Activated CD4-positive, CD25-positive, alpha-beta regulatory T cell treated with anti-CD3 and anti-CD28 coated beads, Interleukin-2, amount 50 U/mL, for 24 hours (primary cell): Measurements from ENCODE around the gene PSRC1.
A peak's percentile ranks its signal among the peaks of the same experiment; 100 is the strongest.

Experiments used
- ATAC-seq, 2 donors: fragments of 150-1000 bp; cut with Tn5 transposase; one replicate each; pipeline ENCODE4 v1.10.0; 2021; ENCODE audit warnings: mild to moderate bottlenecking in 1 of 2, moderate library complexity in 1 of 2

Gene PSRC1

DNA sequence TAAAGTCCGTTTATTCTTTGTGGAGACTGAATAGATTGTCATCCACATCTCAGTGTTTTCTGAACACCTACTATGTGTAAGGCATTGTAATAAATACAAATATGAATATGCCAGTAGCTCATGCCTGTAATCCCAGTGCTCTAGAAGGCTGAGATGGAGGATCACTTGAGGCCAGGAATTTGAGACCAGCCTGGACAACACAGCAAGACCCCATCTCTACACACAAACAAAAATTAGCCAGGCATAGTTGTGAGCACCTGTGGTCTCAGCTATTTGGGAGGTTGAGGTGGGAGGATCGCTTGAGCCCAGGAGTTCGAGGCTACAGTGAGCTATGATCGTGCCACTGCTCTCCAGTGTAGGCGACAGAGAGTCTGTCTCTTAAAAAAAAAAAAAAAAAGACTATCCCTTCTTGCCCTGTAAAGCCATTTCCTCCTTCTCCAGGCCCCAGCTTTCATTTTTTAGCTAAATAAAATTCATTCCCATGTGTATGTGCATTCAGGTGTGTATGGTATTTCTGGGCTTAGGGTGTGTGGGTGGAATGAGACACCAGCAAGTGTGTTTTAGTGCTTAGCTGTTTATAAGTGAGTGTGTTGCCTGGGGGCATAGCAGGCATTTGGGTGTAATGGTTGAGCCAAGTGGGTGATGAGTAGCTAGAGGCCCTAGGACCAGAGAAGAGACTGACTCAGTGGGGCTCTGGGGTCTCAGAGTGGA lies 25.8 kb downstream of the PSRC1 start:
- no peak for ATAC-seq

DNA sequence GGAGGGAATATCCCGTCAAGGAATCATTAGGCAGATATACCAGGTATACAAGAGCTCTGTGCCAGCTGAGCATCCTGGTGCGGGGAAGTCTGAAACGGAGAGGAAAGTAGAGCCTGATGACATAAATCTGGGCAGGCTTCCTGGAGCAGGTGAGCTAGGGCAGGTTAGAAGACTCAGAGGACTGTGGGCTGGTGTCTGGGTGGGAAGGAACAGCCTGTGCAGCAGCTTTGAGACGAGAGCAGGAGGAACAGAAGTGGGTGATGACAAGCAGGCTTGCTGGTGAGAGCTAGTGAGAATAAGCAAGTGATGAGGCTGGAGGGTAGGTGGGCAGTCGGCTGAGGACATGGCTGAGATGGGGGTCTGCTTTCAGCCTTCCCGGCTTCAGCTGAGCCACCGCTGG lies 26.9 kb downstream of the PSRC1 start:
- no peak for ATAC-seq

DNA sequence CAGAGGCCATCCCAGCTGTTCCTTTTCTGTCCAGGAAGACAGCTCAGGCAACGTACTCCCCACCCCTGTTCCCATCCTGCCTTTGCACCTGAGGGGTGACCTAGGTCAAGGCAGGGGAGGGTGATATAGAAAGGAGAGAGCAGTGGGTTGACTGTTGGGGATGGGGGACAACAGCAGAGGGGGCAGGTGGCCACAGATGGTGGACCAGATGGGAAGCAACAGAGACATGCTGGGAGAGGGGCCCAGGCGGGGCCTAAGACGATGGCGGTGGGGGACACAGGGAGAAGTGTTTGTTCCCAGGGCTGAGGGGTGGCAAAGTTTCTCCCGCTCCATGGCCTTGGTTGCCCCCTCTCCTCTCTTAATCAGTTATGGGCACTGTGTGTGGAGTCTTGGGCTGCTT lies 27.3 kb downstream of the PSRC1 start:
- no peak for ATAC-seq

DNA sequence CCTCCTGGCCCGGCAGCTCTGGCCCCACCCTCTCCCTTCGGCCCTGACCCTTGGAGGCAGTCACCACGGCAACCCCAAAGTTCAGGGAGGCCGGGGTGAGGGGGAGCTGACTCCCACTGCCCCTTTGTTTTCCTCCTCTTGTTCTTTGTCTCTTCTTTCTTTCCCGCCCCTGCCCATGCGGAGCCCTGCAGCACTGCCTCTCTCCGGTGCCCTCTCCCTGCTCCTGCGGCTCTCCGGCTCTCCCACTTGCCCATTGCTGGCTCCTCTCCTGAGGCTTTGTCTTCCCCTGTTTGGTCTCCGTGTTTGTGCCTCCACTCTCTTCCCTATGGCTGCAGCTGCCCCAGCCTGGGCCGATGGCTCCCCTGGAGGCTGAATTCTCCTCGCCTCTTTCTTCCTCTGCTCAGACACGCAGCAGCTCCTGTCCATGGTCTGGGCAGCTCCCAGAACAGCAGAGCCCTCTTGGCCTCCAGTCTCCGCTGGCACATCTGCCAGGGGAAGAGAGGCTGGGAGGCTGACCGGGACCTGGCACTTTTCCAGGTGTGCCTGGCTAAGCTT lies 27.8 kb downstream of the PSRC1 start:
- no peak for ATAC-seq

DNA sequence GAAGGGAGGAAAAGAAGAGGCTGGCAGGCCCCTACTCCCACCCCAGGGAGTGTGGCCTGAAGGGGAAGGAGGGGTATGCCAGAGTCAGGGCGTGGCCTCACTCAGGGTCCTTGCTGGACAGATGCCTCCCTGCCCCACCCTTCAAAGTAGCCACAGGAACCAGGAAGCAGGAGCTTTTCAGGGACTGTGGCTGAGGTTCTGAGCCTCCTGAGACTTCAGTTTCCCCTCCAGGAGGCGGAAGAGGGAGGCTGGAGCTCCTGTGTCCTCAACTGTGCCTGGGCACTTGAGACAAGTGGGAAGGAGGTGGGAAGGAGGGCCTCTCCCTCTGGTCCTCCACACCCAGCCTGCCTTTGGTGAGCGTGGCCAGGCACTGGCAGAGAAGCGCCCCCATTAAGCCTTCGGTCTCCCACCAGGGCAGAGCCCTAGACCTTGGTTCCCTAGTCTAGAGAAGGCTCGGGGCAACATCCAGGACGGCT lies 28.3 kb downstream of the PSRC1 start:
- ATAC-seq, result no peak

DNA sequence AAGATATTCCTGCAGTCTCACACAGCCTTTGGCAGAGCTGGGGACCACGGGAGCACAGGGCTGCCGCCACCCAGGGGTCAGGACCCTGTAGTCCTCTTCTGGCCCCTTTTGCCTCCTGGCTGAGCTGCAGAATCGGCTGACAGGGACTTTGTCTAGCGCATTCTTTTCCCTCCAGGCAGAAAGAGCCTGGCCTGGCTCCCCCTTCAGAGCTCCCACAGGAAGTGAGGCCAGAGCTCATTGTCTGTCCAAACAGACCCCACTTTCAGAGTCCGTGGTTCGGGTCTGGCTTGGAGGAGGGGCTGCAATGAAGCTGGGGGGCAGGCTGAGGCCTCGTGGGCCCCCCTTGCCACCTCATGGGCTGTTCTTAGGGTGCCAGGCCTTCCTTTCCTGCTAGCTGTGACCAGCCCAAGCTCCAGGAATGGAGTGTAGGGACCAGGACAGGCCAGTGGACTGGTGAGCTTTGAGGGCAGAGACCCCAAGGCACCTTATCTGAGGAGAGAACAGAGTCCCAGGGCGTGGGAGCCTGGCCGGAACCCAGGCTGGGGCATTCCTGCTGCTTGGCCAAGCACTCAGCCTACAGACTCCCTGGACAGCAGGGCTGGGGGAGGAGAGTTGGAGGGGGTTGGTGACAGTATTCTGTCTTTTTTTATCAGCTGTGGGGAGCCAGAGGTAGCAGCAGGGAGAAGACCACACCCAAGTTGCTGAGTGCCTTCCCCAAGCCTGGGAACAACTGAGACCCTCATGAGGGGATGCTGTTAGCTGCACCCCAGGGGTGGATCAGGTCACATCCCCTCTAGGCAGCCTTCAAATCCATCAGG lies 28.9 kb downstream of the PSRC1 start:
- no peak for ATAC-seq

DNA sequence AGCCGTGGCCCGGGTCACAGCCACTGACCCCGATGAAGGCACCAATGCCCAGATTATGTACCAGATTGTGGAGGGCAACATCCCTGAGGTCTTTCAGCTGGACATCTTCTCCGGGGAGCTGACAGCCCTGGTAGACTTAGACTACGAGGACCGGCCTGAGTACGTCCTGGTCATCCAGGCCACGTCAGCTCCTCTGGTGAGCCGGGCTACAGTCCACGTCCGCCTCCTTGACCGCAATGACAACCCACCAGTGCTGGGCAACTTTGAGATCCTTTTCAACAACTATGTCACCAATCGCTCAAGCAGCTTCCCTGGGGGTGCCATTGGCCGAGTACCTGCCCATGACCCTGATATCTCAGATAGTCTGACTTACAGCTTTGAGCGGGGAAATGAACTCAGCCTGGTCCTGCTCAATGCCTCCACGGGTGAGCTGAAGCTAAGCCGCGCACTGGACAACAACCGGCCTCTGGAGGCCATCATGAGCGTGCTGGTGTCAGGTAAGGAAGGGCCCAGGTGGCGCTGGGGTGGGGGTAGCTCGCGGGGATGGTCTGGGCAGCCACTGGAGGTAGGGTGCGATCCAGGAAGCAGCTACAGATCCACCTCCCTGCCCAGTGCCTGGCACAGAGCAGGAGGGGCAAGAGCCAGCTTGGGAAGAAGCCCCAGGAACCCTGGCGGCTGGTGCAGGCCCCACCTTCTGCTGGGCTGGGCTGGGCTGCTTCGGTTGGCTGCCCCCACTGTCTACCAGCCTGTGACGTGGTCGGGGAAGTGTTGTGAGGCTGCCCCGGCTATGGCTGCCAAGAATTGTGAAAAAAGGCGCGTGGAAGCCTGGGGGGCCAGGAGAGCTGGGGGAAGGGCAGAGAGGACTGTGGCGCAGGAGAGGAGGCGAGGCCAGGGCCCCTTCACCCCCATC lies 29.8 kb downstream of the PSRC1 start:
- ATAC-seq, result no peak

DNA sequence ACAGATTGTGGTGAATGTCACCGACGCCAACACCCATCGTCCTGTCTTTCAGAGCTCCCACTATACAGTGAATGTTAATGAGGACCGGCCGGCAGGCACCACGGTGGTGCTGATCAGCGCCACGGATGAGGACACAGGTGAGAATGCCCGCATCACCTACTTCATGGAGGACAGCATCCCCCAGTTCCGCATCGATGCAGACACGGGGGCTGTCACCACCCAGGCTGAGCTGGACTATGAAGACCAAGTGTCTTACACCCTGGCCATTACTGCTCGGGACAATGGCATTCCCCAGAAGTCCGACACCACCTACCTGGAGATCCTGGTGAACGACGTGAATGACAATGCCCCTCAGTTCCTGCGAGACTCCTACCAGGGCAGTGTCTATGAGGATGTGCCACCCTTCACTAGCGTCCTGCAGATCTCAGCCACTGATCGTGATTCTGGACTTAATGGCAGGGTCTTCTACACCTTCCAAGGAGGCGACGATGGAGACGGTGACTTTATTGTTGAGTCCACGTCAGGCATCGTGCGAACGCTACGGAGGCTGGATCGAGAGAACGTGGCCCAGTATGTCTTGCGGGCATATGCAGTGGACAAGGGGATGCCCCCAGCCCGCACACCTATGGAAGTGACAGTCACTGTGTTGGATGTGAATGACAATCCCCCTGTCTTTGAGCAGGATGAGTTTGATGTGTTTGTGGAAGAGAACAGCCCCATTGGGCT lies 30.6 kb downstream of the PSRC1 start:
- ATAC-seq, result no peak

DNA sequence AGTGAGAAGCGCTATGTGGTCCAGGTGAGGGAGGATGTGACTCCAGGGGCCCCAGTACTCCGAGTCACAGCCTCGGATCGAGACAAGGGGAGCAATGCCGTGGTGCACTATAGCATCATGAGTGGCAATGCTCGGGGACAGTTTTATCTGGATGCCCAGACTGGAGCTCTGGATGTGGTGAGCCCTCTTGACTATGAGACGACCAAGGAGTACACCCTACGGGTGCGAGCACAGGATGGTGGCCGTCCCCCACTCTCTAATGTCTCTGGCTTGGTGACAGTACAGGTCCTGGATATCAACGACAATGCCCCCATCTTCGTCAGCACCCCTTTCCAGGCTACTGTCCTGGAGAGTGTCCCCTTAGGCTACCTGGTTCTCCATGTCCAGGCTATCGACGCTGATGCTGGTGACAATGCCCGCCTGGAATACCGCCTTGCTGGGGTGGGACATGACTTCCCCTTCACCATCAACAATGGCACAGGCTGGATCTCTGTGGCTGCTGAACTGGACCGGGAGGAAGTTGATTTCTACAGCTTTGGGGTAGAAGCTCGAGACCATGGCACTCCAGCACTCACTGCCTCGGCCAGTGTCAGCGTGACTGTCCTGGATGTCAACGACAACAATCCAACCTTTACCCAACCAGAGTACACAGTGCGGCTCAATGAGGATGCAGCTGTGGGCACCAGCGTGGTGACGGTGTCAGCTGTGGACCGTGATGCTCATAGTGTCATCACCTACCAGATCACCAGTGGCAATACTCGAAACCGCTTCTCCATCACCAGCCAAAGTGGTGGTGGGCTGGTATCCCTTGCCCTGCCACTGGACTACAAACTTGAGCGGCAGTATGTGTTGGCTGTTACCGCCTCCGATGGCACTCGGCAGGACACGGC lies 31.4 kb downstream of the PSRC1 start:
- no peak for ATAC-seq

DNA sequence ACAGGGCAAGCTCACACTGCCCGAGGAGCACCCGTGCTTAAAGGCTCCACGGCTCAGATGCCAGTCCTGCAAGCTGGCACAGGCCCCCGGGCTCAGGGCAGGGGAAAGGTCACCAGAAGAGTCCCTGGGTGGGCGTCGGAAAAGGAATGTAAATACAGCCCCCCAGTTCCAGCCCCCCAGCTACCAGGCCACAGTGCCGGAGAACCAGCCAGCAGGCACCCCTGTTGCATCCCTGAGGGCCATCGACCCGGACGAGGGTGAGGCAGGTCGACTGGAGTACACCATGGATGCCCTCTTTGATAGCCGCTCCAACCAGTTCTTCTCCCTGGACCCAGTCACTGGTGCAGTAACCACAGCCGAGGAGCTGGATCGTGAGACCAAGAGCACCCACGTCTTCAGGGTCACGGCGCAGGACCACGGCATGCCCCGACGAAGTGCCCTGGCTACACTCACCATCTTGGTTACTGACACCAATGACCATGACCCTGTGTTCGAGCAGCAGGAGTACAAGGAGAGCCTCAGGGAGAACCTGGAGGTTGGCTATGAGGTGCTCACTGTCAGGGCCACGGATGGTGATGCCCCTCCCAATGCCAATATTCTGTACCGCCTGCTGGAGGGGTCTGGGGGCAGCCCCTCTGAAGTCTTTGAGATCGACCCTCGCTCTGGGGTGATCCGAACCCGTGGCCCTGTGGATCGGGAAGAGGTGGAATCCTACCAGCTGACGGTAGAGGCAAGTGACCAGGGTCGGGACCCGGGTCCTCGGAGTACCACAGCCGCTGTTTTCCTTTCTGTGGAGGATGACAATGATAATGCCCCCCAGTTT lies 32.3 kb downstream of the PSRC1 start:
- ATAC-seq, result no peak

DNA sequence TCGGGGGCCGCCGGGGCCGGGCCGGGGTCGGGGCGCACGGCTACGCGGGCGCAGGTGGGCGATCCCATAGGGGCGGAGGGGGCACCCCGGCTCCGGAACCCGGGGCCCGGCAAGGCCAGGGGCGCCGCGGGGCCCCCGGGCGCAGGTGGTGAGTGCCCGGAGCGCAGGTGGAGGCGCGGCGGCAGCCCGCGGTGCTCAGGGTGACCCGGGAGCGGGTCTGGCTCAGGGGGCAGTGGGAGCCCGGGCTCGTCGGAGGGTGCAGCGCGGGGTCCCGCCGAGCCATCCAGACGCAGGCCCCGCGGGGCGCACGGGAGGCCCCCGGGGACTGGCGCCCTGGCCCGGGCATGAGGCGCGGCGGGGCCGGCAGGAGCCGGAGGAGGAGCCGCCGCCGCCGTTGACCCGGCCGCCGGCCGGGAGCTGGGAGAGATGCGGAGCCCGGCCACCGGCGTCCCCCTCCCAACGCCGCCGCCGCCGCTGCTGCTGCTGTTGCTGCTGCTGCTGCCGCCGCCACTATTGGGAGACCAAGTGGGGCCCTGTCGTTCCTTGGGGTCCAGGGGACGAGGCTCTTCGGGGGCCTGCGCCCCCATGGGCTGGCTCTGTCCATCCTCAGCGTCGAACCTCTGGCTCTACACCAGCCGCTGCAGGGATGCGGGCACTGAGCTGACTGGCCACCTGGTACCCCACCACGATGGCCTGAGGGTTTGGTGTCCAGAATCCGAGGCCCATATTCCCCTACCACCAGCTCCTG lies 33.1 kb downstream of the PSRC1 start:
- ATAC-seq, result peak; percentile 33 to 41

DNA sequence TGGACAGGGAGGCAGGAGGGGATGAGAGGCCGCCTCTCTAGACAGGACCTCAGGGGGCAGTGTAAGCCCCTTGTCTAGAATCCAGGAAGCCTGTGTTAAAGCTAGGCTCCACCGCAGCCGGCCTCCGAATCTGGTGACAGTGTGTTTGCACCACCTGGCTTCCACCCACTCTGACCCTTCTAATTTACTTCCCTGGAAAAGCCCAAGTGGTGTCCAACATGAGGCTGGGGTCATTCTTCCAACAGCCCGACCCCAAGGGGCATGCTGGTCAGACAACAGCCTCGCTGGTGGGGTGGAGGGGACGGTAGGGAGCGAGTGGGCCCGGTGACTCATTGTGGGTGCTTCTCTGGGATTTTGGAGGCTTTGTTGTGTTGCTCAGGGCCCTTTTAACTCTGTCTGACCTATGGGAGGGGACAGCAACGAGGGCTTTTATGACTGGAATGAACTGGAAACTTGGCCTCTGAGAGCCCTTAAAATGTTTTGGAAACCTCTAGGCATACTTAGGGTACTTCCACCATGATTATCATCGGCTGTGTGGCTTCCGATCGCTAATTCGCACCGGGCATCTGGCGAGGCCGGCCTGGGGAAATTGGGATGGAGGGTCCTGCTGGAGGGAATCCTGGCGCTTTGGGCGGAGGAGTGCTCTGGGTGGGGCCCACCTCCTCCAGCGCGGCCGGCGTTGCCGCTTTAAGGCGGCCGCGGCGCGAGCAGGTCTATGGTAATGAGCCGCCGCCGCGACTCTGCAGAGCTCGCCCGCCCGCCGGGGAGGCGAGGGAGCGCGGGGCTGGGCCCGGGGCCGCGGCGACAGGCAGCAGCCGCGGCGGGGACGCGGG lies 33.9 kb downstream of the PSRC1 start, which contains the start of gene CELSR2:
CELSR2 (plus strand) TSS at position 743 of the 833 bp plus-strand sequence. CDS start 541 bp downstream, outside the sequence.
- peak; percentile 87 to 91 for ATAC-seq

DNA sequence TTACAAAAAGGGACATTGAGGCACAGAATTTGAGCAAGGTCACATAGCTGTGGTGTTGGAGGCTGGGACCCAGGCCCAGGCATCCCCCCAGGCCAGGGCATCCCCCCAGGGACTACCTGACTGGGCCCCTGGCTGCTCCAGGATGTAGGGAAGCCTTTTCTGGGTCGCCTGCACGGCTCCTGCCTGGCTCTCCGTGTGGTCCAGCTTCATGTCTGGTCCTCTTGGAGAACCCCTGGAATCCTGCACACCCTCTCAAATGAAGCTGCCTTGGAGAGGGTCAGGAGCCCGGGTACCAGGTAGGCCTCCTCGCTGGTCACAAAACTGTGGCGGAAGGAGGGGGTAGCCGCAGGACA lies 34.5 kb downstream of the PSRC1 start:
- no peak for ATAC-seq

DNA sequence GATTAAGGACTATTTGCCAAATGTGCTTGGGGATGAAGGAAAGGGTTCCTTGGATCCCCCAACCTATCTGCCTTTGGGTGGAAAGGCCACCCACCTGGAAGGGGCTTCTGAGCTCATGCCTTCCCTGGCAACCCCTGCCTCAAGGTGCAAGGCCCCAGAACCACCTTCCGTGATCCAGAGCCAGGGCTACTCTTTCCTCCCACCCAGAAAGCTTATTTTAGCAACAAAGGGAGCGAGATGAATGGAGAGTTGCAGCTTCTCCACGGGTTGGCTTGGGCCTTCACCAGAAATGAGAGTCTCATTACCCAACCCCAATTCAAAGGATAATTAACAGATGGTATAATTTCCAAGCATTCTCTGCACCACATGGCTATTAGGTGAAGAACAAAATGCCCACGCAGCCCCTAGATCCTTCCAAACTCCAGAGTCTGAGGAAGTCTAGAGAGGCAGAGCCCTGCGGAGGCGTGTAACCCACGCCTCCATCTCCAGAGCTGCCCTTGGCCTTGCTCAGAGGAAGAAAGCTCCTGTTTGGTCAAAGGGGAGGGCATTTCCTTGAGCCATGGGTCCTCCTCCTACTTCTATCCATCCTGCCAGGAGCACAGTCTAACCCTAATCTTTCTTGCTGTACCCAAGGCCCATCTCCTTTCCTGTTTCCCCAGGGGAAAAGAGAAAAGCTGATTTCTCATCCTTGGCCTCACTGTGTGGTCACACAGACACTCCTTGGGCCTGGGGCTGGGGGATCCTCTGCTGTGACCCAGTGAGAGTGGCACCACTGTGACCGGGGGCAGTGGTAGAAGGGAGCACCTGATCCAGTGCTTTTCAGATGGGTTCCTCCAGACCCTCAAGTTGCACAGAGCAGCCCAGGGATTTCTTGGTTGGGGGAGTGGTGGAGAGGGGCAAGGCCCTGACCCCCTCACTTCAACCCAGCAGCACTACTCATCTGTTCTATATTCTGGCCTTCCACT lies 35.3 kb downstream of the PSRC1 start:
- ATAC-seq, result no peak

DNA sequence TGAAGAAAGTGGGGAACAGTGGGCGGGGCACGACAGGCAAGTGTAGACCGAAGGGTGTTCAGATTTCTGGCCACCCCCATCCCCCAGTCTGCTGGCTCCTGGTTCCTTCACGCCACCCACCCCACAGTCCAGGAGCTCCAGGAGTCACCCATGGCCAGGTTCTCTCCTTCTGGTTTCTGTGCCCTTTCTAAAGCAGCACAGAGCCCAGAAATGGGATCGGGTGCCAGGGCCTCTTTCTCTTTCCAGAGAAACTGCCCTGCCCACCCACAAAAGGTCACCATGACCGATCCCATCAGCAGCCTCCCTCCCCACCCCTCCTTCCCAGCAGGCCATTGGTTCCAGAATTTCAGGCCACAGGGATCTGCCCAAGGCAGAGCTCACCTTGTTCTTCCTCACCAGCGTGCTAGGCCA lies 36.8 kb downstream of the PSRC1 start:
- no peak for ATAC-seq

DNA sequence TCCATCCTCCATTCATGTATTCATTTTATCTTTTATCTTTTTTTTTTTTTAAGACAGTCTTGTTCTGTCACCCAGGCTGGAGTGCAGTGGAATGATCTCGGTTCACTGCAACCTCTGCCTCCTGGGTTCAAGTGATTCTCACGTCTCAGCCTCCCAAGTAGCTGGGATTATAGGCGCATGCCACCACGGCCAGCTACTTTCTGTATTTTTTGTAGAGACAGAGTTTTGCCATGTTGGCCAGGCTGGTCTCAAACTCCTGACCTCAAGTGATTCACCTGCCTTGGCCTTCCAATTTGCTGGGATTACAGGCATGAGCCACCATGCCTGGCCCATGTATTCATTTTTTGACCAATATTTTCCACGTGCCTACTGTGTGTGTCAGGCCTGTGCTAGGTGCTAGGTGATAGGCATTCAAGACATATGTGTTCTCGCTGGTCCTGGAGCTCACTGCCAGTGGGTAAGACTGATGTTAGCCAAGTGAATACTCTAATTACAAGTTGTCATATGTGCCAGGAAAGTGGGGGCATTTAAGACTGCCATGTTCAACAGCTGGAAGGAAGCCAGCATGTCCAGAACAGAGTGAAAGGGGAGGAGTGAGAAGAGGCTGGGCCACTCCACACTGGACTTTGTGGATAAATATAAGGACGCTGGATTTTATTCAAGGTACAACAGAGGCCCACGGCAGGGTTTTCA lies 38.9 kb downstream of the PSRC1 start:
- ATAC-seq, result no peak
